Hepatic stellate cell (primary cell): ENCODE data around the gene RBMY1F.
"Not testable (repeated sequence)": the region's sequence is repeated elsewhere in the genome, so short reads cannot be mapped to it uniquely, and the experiment has no call there.

ENCODE experiments used
- DNase-seq: peaks from one replicate; pipeline ENCODE4 v3.0.0; 2011; ENCODE audit warnings: low spot score

Gene RBMY1F

GRCh38 chrY:22182823-22183222 lies at the start of gene RBMY1F:
Gene RBMY1F, minus strand, starts transcription at chrY:22182923. Its CDS starts 1,954 bp downstream, at chrY:22180969.
- DNase-seq, result not testable (repeated sequence)

- not testable (repeated sequence) for DNase-seq
These were observed 31.6 kb downstream of the RBMY1F start for GRCh38 chrY:22151144-22151543.

GRCh38 chrY:22141011-22141695 lies 41.6 kb downstream of the RBMY1F start:
- DNase-seq, result not testable (repeated sequence)

- DNase-seq, result not testable (repeated sequence)
These were observed 48.0 kb downstream of the RBMY1F start for GRCh38 chrY:22134719-22135118.

GRCh38 chrY:22130494-22130893 lies 52.2 kb downstream of the RBMY1F start:
- DNase-seq, result not testable (repeated sequence)
